HG03432 (cell line): Measurements from ENCODE around the gene MAOA.
A peak's percentile ranks its signal among the peaks of the same experiment; 100 is the strongest.

Experiments used
- ATAC-seq: cut with Tn5 transposase; IDR thresholded peaks from one replicate; pipeline ENCODE4 v1.9.1; 2021; ENCODE audit warnings: mild to moderate bottlenecking, moderate library complexity; ENCODE audit not compliant: unreplicated experiment

The MAOA gene

DNA sequence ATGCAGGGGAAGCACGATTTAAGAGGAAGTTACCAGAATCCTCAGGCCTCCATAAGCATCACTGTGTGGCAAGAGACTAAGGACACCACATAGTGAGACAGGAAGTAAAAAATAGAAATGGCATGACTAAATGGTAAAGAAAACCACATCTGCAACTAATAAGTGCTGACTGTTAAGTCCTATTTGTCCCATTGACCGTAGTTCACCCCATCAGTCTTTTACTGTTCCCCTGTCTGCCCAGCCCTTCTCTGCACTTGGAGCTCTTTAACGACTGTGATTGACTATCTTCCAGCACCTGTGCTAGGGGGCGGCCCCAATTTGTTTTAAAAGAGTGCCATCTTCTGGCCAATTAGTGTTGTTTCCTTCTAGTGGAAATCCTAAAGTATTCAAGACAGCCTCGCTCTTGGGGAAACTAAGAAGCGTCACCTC is 94.2 kb downstream of the MAOA start:
- peak; percentile 84 for ATAC-seq

DNA sequence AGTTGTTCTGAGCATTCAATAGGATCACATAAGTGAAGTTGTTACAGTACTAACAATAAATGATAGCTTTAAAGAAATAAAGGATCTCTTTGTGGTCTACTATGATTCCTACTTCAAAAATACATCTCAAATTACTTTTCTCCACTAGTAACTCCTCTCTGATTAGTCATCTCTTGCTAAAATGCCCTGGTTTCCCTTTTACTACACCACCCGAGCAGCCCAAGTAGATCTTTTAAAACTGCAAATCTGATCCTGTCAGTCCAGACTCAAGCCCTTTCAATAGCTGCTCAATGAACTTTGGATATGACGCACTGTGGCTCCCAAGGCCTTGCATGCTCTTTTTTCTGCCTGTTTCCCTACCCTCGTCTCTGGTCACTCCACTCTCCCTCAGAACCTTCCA is 97.5 kb downstream of the MAOA start:
- no peak for ATAC-seq

DNA sequence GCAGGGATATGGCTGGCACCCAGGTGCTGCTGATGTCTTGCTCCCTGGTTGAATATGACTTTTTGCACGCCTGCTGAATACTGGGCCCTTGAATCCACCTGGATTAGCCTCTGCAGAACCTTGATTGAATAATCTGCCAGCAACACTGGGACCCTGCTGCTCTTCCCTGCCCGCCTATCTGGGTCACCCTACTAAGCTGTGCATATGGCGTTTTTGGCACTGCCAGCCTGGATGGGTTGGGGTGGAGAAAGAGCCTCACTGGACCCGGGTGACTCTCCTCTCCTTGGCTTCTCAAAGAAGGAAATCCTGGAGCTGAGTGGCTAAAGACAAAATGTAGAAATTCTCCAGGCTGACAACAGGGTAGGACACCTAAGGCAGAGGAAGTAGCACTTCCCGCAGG is 100.0 kb downstream of the MAOA start:
- no peak for ATAC-seq

DNA sequence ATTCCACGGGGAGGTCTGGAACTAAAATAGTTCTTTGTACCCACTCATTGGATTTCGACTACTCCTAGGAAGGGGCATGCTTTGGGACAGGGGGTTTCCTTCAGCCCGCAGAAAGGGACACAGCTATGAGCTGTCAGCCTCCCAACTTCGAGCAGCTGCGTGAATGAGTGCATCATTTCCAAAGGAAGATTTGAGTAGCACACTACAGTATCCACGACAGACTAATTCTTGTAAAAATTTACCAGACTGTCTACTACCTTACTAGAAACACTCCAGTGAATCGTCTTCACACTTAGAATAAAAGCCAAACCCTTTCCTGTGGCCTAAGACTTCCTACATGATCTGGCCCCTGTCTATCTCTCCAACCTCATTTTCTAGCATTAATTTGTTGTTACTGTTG is 101.9 kb downstream of the MAOA start:
- ATAC-seq, result no peak

DNA sequence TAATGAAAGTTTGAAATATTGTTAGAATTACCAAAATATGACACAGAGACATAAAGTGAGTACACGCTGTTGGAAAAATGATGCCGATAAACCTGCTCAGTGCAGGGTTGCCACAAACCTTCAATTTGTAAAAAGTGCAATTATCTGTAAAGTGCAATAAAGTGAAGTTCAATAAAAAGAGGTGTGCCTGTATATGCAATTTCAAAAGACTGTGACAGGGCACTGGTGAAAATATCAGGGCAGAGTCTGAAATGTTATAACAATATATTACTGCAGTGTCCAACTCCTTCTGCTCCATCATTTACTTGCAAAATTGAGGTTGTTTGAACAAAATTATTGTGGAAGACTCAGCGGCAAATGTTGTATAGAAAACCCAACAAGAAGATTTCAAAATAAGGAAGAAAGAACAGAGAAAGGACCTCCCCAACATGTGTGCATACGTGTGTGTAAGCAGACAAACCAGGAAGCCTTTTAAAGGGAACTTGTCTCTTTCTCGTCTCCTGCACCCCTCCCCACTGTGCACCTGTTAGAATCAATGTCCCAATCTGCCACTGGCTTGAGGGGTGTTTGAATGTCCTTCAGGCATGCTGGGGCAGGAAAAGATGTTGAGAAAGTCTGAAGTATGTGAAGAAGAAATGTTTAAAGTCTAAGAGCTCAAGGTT is 130.0 kb downstream of the MAOA start:
- ATAC-seq, result no peak
